Stimulated activated CD8-positive, alpha-beta memory T cell treated with anti-CD3 and anti-CD28 coated beads, Interleukin-2, amount 100 ng/mL, for 48 hours (primary cell): ENCODE results near the gene DYNC1H1.

Source experiments
- DNase-seq, 2 donors: peaks; one replicate each; pipeline ENCODE4 v3.0.0-alpha.2; 2020; ENCODE audit warnings: low read depth in 2 of 2

The DYNC1H1 gene

GRCh38 chr14:101944451-101944850 lies 19.9 kb upstream of the DYNC1H1 start:
- DNase-seq = no peak

- DNase-seq = no peak
Observed at GRCh38 chr14:101945171-101945570, 19.2 kb upstream of the DYNC1H1 start.

- DNase-seq = no peak
Observed at GRCh38 chr14:101947577-101947903, 16.8 kb upstream of the DYNC1H1 start.

GRCh38 chr14:101947904-101948665 lies 16.3 kb upstream of the DYNC1H1 start:
- DNase-seq = peak; percentile 99 to 100

GRCh38 chr14:101948666-101949216 lies 15.6 kb upstream of the DYNC1H1 start:
- DNase-seq = no peak

- DNase-seq = no peak
Observed at GRCh38 chr14:101950100-101950499, 14.3 kb upstream of the DYNC1H1 start.

- DNase-seq = no peak
Observed at GRCh38 chr14:101950516-101951215, 13.7 kb upstream of the DYNC1H1 start.

- no peak for DNase-seq
Observed at GRCh38 chr14:101953151-101953550, 11.2 kb upstream of the DYNC1H1 start.

- DNase-seq = no peak
Observed at GRCh38 chr14:101954501-101954900, 9.9 kb upstream of the DYNC1H1 start.

GRCh38 chr14:101955695-101956161 lies 8.6 kb upstream of the DYNC1H1 start:
- DNase-seq = no peak

- DNase-seq = no peak
Observed at GRCh38 chr14:101956179-101956885, 8.0 kb upstream of the DYNC1H1 start.

GRCh38 chr14:101957406-101958234 lies 6.8 kb upstream of the DYNC1H1 start:
- DNase-seq = no peak

GRCh38 chr14:101958418-101959180 lies 5.8 kb upstream of the DYNC1H1 start:
- DNase-seq = no peak

GRCh38 chr14:101959277-101959676 lies 5.1 kb upstream of the DYNC1H1 start:
- no peak for DNase-seq

- no peak for DNase-seq
Observed at GRCh38 chr14:101960225-101960624, 4.1 kb upstream of the DYNC1H1 start.

- DNase-seq = peak in 1 of 2 donors; percentile 64
Observed at GRCh38 chr14:101961011-101961721, 3.2 kb upstream of the DYNC1H1 start.

GRCh38 chr14:101961746-101962502 lies 2.4 kb upstream of the DYNC1H1 start:
- DNase-seq = no peak

GRCh38 chr14:101962503-101962874 lies 1.9 kb upstream of the DYNC1H1 start:
- no peak for DNase-seq

- DNase-seq = no peak
Observed at GRCh38 chr14:101963052-101963451, 1.3 kb upstream of the DYNC1H1 start.
